D721Med (cell line): ENCODE results near the gene KIF21B.
A peak's percentile ranks its signal among the peaks of the same experiment; 100 is the strongest.

ENCODE experiments used
- DNase-seq: peaks from one replicate; pipeline ENCODE4 v3.0.0; 2011; ENCODE audit warnings: low spot score; ENCODE audit not compliant: insufficient read length
- FAIRE-seq: peaks from 2 replicates; lab custom pipeline; 2011; peaks lifted over from hg19 to GRCh38; lab: Jason Lieb, UNC
- CTCF ChIP-seq: IDR thresholded peaks from 2 replicates; pipeline ENCODE4 v1.5.1; 2012; ENCODE audit warnings: mild to moderate bottlenecking, control low read depth; ENCODE audit not compliant: insufficient read depth; ENCODE audit errors: missing control alignments

Gene KIF21B

GRCh38 chr1:201006450-201006849 lies 17.1 kb downstream of the KIF21B start:
- DNase-seq (no peak), FAIRE-seq (no peak)
- TF ChIP-seq CTCF = no peak

- TF ChIP-seq CTCF = no peak
- no peak for DNase-seq
- no peak for FAIRE-seq
Observed at GRCh38 chr1:201004732-201005131, 18.8 kb downstream of the KIF21B start.

- TF ChIP-seq CTCF = no peak
- no peak for DNase-seq
- FAIRE-seq = no peak
Observed at GRCh38 chr1:201004154-201004553, 19.4 kb downstream of the KIF21B start.

- TF ChIP-seq CTCF = no peak
- peak; percentile 51 for FAIRE-seq
Observed at GRCh38 chr1:201002510-201002909, 21.0 kb downstream of the KIF21B start.

GRCh38 chr1:201001962-201002361 lies 21.6 kb downstream of the KIF21B start:
- FAIRE-seq (no peak), DNase-seq (no peak)
- TF ChIP-seq CTCF = no peak

More at GRCh38 chr1:201002510-201002909, 21.0 kb downstream of the KIF21B start:
- no peak for DNase-seq

- DNase-seq (no peak), FAIRE-seq (no peak)
- no peak for TF ChIP-seq CTCF
Observed at GRCh38 chr1:201000391-201000790, 23.1 kb downstream of the KIF21B start.

GRCh38 chr1:200999667-201000066 lies 23.8 kb downstream of the KIF21B start:
- FAIRE-seq (no peak), DNase-seq (no peak)
- no peak for TF ChIP-seq CTCF
